Thyroid gland (tissue), 4 donors: ENCODE data around the gene IL33. TPM values are rescaled to one million over a fixed set of nuclear protein-coding genes. Genes with fewer than 3 reads are reported as not detected.
"Not testable (repeated sequence)": the region's sequence is repeated elsewhere in the genome, so short reads cannot be mapped to it uniquely, and the experiment has no call there.

ENCODE experiments used
- DNase-seq, 2 donors: peaks; one replicate each; pipeline ENCODE4 v3.0.0-alpha.2; 2019
- H3K27ac ChIP-seq, 3 donors: fragments of 200-600 bp; sonication (generic); 1 replicate in 2 of 3; 2 replicates in 1 of 3; pipeline ENCODE4 v1.5.1; 2016 to 2019; ENCODE audit warnings: mild to moderate bottlenecking in 1 of 3, moderate library complexity in 1 of 3
- H3K27me3 ChIP-seq: fragments of 200-600 bp; sonication (generic); one replicate; pipeline ENCODE4 v1.5.1; 2019
- H3K36me3 ChIP-seq, 2 donors: fragments of 200-600 bp; sonication (generic); one replicate each; pipeline ENCODE4 v1.5.1; 2016 to 2019
- H3K4me1 ChIP-seq, 2 donors: fragments of 200-600 bp; sonication (generic); one replicate each; pipeline ENCODE4 v1.5.1; 2017 to 2019
- H3K4me3 ChIP-seq, 3 donors: fragments of 200-600 bp; sonication (generic); replicated peaks in 1 of 3; 1 replicate in 2 of 3; 2 replicates in 1 of 3; pipeline ENCODE4 v1.5.1; 2016; ENCODE audit warnings: mild to moderate bottlenecking in 1 of 3
- H3K9me3 ChIP-seq: fragments of 200-600 bp; sonication (generic); one replicate; pipeline ENCODE4 v1.5.1; 2017
- CTCF ChIP-seq, 6 experiments: fragments of 200-600 bp in 3 of 6; fragments of 450-650 bp in 3 of 6; sonication (generic) in 3 of 6; IDR thresholded peaks; one replicate each; pipeline ENCODE4 v1.5.1; 2016 to 2019; ENCODE audit warnings: antibody characterized with exemption in 6 of 6, mild to moderate bottlenecking in 2 of 6, inconsistent platforms in 1 of 6, moderate library complexity in 1 of 6
- POLR2A ChIP-seq, 2 donors: fragments of 450-650 bp; IDR thresholded peaks; one replicate each; pipeline ENCODE4 v1.6.1; 2017; ENCODE audit warnings: antibody characterized with exemption in 2 of 2, mild to moderate bottlenecking in 2 of 2, moderate library complexity in 1 of 2
- WGBS, 2 donors: methylation state at CpG; one replicate each; pipeline ENCODE4 v1.1.5; 2017; 5-methylcytosine and 5-hydroxymethylcytosine counted together
- intact Hi-C: fragments of 100-400 bp; cut with DNase I; formaldehyde crosslinking; loops from one replicate; pipeline ENCODE4 v1.15.1; 2023
- total RNA-seq, 4 donors: library from RNA; depleted of rRNA; stranded (reverse); fragments of >200 nt; gene quantifications; one replicate each; pipeline ENCODE4 v1.2.3, GENCODE V29; 2016

The IL33 gene
- total RNA-seq: 10 to 100 TPM; 15.7 to 33.9 (median 19.9) TPM

- TF ChIP-seq POLR2A (IDR thresholded peaks at IDR 0.05) (no peak), CTCF (IDR thresholded peaks at IDR 0.05) (no peak)
- Histone ChIP-seq H3K4me1 (peaks cover 13 to 17% of the 10 kb centered on the region in 2 donors), H3K9me3 (no peaks in the 10 kb centered on the region), H3K36me3 (no peaks in the 10 kb centered on the region), H3K27ac (peak within 1 kb of the TSS; percentile 34 to 52 (median 47)), H3K27me3 (no peaks in the 10 kb centered on the region), H3K4me3 (no peak within 1 kb of the TSS)
- intact Hi-C loops: no loop called here
- 15 to 18% methylated on average over 3 of the region's 3 CpGs for WGBS, 2 donors
- DNase-seq: peak; percentile 44 to 51
Measured at GRCh38 chr9:6215562-6215961, at the start of gene IL33. Gene IL33, plus strand, starts transcription at chr9:6215807. Its CDS starts 25,888 bp downstream, at chr9:6241695.

- H3K9me3 ChIP-seq: no peaks in the 10 kb centered on the region
- intact Hi-C loops: no loop called here
- no peak for DNase-seq
- H3K36me3 ChIP-seq: no peaks in the 10 kb centered on the region
- H3K4me1 ChIP-seq: peaks cover 12 to 16% of the 10 kb centered on the region in 2 donors
- H3K27me3 ChIP-seq: no peaks in the 10 kb centered on the region
- H3K27ac ChIP-seq: no peak overlapping the region
- no peak for TF ChIP-seq POLR2A (IDR thresholded peaks at IDR 0.05)
- TF ChIP-seq CTCF (IDR thresholded peaks at IDR 0.05): no peak
- WGBS, 2 donors: 42 to 57% methylated on average over 1 of the region's 1 CpG
- no peak overlapping the region for H3K4me3 ChIP-seq
Measured at GRCh38 chr9:6171667-6172066, 43.9 kb upstream of the IL33 start.

- Histone ChIP-seq H3K4me1 (peaks cover 3 to 8% of the 10 kb centered on the region in 2 donors), H3K9me3 (no peaks in the 10 kb centered on the region), H3K27me3 (no peaks in the 10 kb centered on the region), H3K36me3 (no peaks in the 10 kb centered on the region), H3K27ac (no peak overlapping the region), H3K4me3 (no peak overlapping the region)
- TF ChIP-seq POLR2A (IDR thresholded peaks at IDR 0.05) (no peak), CTCF (IDR thresholded peaks at IDR 0.05) (no peak)
- no peak for DNase-seq
- intact Hi-C loops: no loop called here
Measured at GRCh38 chr9:6173914-6174313, 41.7 kb upstream of the IL33 start.

GRCh38 chr9:6182549-6183226, 32.9 kb upstream of the IL33 start:
- intact Hi-C loops, H3K9me3 ChIP-seq, H3K36me3 ChIP-seq, H3K27me3 ChIP-seq, H3K27ac ChIP-seq, DNase-seq, H3K4me3 ChIP-seq: not testable (repeated sequence)
- peaks cover 14 to 19% of the 10 kb centered on the region in 2 donors for H3K4me1 ChIP-seq
- 92 to 94% methylated on average over 19 to 23 of the region's 31 CpGs for WGBS, 2 donors

- Histone ChIP-seq H3K27ac (no peak overlapping the region), H3K27me3 (no peaks in the 10 kb centered on the region), H3K9me3 (no peaks in the 10 kb centered on the region), H3K4me1 (peaks cover 14 to 19% of the 10 kb centered on the region in 2 donors), H3K36me3 (no peaks in the 10 kb centered on the region), H3K4me3 (no peak overlapping the region)
- no peak for DNase-seq
- TF ChIP-seq POLR2A (IDR thresholded peaks at IDR 0.05) (no peak), CTCF (IDR thresholded peaks at IDR 0.05) (no peak)
- 94 to 98% methylated on average over 2 of the region's 2 CpGs for WGBS, 2 donors
- intact Hi-C loops: no loop called here
Measured at GRCh38 chr9:6183227-6183551, 32.4 kb upstream of the IL33 start.
